ENCODE data around the gene LMTK3.

LMTK3 gene

GRCh38 chr19:48450441-48450840 lies 61.2 kb downstream of the LMTK3 start:
- in situ Hi-C loops (cut with HindIII; ENCODE audit: low sequenced_read_pairs): no loop called here

GRCh38 chr19:48448563-48448962 lies 63.1 kb downstream of the LMTK3 start:
- in situ Hi-C loops (cut with HindIII; ENCODE audit: low sequenced_read_pairs): no loop called here

- in situ Hi-C loops (cut with HindIII; ENCODE audit: low sequenced_read_pairs): no loop called here
These were observed 65.1 kb downstream of the LMTK3 start for GRCh38 chr19:48446579-48446978.

- in situ Hi-C loops (cut with HindIII; ENCODE audit: low sequenced_read_pairs): no loop called here
These were observed 65.8 kb downstream of the LMTK3 start, which contains the start of gene GRWD1 for GRCh38 chr19:48445606-48446481. GRWD1 (plus strand) TSS chr19:48445983; CDS start chr19:48446006, 23 bp downstream.

- in situ Hi-C loops (cut with HindIII; ENCODE audit: low sequenced_read_pairs): no loop called here
These were observed 66.4 kb downstream of the LMTK3 start for GRCh38 chr19:48445256-48445605.

- in situ Hi-C loops (cut with HindIII; ENCODE audit: low sequenced_read_pairs): no loop called here
These were observed 66.8 kb downstream of the LMTK3 start for GRCh38 chr19:48444936-48445200.

GRCh38 chr19:48444129-48444935 lies 67.3 kb downstream of the LMTK3 start:
- in situ Hi-C loops (cut with HindIII; ENCODE audit: low sequenced_read_pairs): no loop called here

- in situ Hi-C loops (cut with HindIII; ENCODE audit: low sequenced_read_pairs): no loop called here
These were observed 67.9 kb downstream of the LMTK3 start for GRCh38 chr19:48443731-48444128.

- in situ Hi-C loops (cut with HindIII; ENCODE audit: low sequenced_read_pairs): no loop called here
These were observed 68.4 kb downstream of the LMTK3 start for GRCh38 chr19:48443256-48443655.

- in situ Hi-C loops (cut with HindIII; ENCODE audit: low sequenced_read_pairs): no loop called here
These were observed 69.3 kb downstream of the LMTK3 start for GRCh38 chr19:48442116-48443035.

GRCh38 chr19:48441360-48442050 lies 70.1 kb downstream of the LMTK3 start:
- in situ Hi-C loops (cut with HindIII; ENCODE audit: low sequenced_read_pairs): no loop called here

GRCh38 chr19:48436586-48436985 lies 75.0 kb downstream of the LMTK3 start:
- in situ Hi-C loops (cut with HindIII; ENCODE audit: low sequenced_read_pairs): no loop called here
